HEK293 (cell line): ENCODE results near the gene SH3BP2.

Experiments used
- TCF7L2 ChIP-seq: IDR thresholded peaks from 2 replicates; pipeline ENCODE4 v1.6.1; 2011; ENCODE audit warnings: low read depth, mild to moderate bottlenecking, inconsistent platforms, low read length, moderate library complexity, borderline replicate concordance
- ZNF19 ChIP-seq: fragments of 450-650 bp; formaldehyde crosslinking; IDR thresholded peaks from 2 replicates; pipeline ENCODE4; 2016; ENCODE audit warnings: missing biosample characterization, missing genetic modification characterization, low read depth
- ZNF394 ChIP-seq: fragments of 450-650 bp; formaldehyde crosslinking; IDR thresholded peaks from 2 replicates; pipeline ENCODE4 v1.5.1; 2016; ENCODE audit warnings: missing biosample characterization, missing genetic modification characterization, mild to moderate bottlenecking, moderate library complexity, borderline replicate concordance
- ZNF521 ChIP-seq: fragments of 450-650 bp; formaldehyde crosslinking; IDR thresholded peaks from 2 replicates; pipeline ENCODE4 v1.5.1; 2017; ENCODE audit warnings: missing biosample characterization, mild to moderate bottlenecking, missing genetic modification characterization

DNA sequence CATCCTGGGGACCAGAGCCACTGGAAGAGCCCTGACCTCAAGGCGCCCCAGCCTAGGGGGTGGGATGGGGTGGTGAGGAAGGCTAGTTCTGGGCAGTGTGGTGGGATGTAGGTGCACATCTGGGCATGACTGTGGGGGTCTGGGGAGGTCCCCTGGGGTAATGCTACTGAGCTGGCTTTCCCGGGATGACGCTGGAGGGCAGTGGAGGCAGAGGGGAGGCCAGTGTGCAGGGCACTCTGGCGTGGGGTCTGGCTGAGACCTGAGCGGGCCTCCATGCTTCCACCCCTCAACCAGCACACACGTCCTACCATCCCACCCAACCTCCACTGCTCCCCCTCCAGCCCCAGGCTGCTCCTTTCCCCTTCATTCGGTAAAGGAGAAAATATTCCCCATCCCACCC is 4.8 kb upstream of the SH3BP2 start:
- TF ChIP-seq ZNF521 (tag by site-specific recombination) (no peak), ZNF394 (no peak), ZNF19 (tag by site-specific recombination) (no peak), TCF7L2 (no peak)
